Tibial nerve (tissue), 4 donors: ENCODE measurements around the gene RASIP1.

Experiments used
- CTCF ChIP-seq, 5 experiments: fragments of 200-600 bp in 3 of 5; fragments of 450-650 bp in 2 of 5; sonication (generic) in 3 of 5; IDR thresholded peaks; one replicate each; pipeline ENCODE4 v1.5.1; 2016 to 2019; ENCODE audit warnings: antibody characterized with exemption in 5 of 5, mild to moderate bottlenecking in 3 of 5, moderate library complexity in 2 of 5
- EP300 ChIP-seq, 2 donors: sonication (generic); formaldehyde crosslinking; IDR thresholded peaks; one replicate each; pipeline ENCODE4 v1.6.1; 2017; ENCODE audit warnings: antibody characterized with exemption in 2 of 2, mild to moderate bottlenecking in 1 of 2
- POLR2A ChIP-seq, 2 donors: fragments of 450-650 bp; IDR thresholded peaks; one replicate each; pipeline ENCODE4 v1.6.1; 2017; ENCODE audit warnings: antibody characterized with exemption in 2 of 2, mild to moderate bottlenecking in 2 of 2, moderate library complexity in 2 of 2

- TF ChIP-seq POLR2A (IDR thresholded peaks at IDR 0.05) (no peak), CTCF (IDR thresholded peaks at IDR 0.05) (no peak), EP300 (IDR thresholded peaks at IDR 0.05) (no peak)
Measured at GRCh38 chr19:48731452-48731851, 9.0 kb downstream of the RASIP1 start.
